D341Med (cell line): ENCODE data around the gene SLC8A1.

Source experiments
- DNase-seq: peaks from one replicate; pipeline ENCODE4 v3.0.0; 2012; ENCODE audit warnings: low spot score

Gene SLC8A1

DNA sequence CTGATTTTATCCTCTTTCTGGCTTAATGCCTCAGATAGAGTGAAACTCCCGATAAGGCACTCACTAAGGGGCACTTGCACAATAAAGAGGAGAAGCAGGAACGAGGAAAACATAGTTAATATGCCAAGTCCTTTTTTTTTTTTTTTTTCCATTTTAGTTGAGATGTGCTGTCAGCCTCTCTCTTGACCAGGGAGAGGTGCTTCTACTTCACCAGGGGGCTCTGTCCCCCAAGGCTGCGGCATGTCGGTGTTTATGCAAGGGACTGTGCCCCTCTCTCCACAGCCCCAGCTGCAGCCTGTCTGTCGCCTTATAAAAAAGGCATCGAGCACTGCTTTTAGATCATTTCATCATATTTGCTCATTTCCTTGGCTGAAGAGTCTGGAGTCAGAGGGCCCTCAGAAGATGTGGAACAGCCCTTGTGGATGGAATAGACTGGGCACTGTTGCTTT, 178.1 kb downstream of the SLC8A1 start:
- no peak for DNase-seq

DNA sequence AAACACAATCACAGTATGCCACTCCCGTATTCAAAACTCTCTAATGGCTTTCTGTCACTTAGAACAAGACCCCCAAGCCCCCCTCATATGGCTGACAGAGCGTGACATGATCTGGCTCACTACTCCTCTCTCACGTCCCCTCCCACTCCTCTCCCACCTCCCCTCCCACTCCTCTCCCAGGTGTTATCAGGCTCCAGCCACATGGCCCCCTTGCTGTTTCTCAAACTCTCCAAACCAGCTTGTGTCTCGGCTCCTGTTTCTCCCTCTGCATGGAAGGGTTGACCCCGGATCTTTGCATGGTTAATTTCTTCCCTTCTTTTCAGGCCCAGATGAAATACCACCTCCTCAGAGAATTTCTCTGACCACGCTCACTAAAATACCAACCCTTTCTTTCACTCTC, 180.8 kb downstream of the SLC8A1 start:
- DNase-seq = no peak

GRCh38 chr2:40270372-40270771, 181.5 kb downstream of the SLC8A1 start:
- no peak for DNase-seq

- no peak for DNase-seq
These were observed 183.3 kb downstream of the SLC8A1 start for GRCh38 chr2:40268566-40268965.

DNA sequence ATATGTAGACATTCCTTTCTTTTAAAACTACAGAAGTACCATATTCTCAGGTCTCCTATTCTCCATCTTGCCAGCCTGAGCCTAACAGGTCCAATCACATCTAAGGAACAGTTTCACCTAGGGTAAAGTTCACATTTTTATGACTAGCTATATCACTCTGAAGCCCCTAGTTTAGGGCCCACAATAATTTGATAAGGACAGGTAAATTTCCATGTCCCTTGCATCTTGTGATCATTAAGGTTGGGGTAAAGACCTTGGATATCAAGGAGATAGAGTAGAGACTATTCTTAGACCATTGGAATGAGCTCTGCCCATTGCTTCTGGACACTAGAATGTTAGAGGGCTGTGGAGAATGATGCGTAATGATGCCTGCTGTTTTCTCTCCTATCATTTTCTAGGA, 185.7 kb downstream of the SLC8A1 start:
- no peak for DNase-seq

GRCh38 chr2:40265602-40266001, 186.3 kb downstream of the SLC8A1 start:
- DNase-seq = no peak

GRCh38 chr2:40261042-40261441, 190.8 kb downstream of the SLC8A1 start:
- no peak for DNase-seq

DNA sequence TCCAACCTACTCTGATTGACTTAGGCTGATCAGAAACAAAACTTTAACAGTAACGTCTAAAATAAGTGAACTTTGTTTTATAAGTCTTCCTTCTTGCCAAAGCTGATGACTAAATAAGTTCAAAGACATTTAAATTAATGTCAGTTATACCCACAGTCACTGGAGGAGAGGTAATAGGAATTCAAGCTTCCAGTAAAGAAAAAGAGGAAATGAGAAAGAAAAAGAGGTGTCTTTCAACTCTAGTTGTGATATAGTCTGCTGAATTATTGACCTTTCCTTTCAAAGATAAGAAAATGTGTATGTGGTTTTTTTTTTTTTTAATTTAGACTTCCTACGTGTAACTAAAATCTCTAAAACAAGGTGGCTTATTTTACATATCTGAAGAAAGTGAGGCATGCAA, 191.5 kb downstream of the SLC8A1 start:
- no peak for DNase-seq

- DNase-seq = no peak
These were observed 192.0 kb downstream of the SLC8A1 start for GRCh38 chr2:40259900-40260299.

DNA sequence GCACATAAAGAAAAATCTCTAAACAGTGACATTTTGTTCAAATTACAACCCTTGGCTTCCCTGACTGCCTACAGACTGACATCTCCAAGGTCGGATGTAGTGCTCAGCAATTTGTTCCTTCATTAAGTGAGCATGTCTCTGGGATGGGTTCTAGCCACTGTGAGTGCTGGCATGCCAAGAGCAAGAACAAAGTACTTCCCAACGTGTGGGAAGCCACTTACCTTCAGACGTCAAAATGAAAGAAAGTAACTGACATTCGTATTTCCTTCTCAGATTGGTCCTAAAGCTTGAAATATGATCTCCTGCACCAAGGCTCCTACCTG, 193.8 kb downstream of the SLC8A1 start:
- DNase-seq = no peak

GRCh38 chr2:40257340-40258134, 194.4 kb downstream of the SLC8A1 start:
- no peak for DNase-seq

- DNase-seq = peak; percentile 53
These were observed 195.2 kb downstream of the SLC8A1 start for GRCh38 chr2:40256649-40257048.

DNA sequence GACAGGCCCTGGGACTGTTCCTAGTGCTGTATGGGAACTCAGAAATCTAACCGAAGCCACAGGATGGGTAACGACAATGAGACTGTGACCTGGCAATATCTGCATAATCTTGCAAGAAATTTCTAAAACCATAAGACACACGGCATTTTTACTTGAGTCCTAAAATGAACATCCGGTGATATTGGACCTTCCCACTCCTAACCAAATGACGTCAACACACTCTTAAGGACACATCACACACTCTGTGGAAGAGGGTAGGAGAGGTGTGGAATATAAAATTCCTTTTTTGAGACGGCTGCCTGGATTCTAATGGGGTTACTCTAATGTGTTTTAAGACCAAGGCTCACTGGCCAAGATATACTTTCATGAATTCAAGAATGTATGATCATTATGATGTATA, 195.9 kb downstream of the SLC8A1 start:
- no peak for DNase-seq

DNA sequence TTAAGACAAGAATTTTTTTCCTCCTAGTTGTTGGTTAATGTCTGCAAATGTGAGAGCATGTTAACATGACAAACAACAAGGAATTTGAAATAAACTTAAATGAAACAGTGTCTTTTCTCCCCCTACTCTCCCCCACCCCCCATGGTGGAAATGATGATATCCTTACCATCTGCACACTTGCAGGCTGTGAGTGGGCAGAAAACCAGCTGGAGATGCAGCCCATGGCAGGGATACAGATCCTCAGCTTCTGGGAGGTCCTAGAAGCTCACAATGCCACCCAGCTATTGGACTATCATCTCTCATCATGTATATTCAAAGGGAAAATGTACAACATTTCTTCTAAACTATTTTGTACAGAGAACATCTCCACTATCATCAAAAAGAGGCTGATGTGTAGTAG, 196.8 kb downstream of the SLC8A1 start:
- no peak for DNase-seq

- DNase-seq = no peak
These were observed 197.3 kb downstream of the SLC8A1 start for GRCh38 chr2:40254611-40255010.

- DNase-seq = peak; percentile 39
These were observed 200.8 kb downstream of the SLC8A1 start for GRCh38 chr2:40251137-40251536.

DNA sequence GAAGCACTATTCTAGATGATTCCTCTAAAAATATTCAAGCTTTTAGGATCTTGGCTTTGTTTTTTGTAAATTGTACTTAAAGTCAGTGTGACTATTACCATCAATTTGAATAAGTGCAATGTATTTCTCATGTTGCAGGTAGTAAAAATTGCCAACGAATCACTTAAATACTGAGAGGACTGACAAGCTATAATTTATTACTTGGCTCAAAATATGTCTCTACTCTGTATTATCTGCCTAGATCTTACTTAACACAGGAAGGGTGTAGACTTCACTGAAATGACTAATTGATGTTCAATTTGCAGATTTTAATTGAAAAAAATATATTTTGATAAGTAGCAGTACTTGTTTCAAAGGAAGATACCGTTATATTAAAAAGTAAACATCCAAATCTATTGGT, 202.3 kb downstream of the SLC8A1 start:
- no peak for DNase-seq

- DNase-seq = no peak
These were observed 203.6 kb downstream of the SLC8A1 start for GRCh38 chr2:40248294-40248693.

- peak; percentile 60 for DNase-seq
These were observed 207.2 kb downstream of the SLC8A1 start for GRCh38 chr2:40244675-40245074.

- DNase-seq = no peak
These were observed 207.6 kb downstream of the SLC8A1 start for GRCh38 chr2:40244251-40244650.

- DNase-seq = no peak
These were observed 208.2 kb downstream of the SLC8A1 start for GRCh38 chr2:40243581-40244187.

DNA sequence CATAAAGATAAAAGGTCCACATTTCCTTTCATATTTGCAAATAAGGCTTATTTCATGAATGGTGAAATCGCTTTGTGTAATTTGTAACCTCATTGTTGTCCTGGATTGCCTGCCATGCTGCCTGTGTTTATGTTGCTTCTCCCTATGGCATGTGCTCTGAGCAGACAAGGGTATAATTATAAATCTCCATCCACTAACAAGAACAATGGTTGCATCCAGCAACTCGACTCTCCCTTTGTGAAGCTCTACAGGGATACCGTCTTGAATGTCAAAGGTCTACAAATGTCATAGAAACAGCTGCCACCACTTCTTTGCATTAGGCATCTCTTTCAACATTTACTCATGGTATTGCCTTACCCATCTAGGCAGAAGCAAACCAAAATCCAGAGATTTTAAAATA, 209.6 kb downstream of the SLC8A1 start:
- no peak for DNase-seq

GRCh38 chr2:40240070-40240469, 211.8 kb downstream of the SLC8A1 start:
- DNase-seq = peak; percentile 59
